ENCODE measurements around the gene CUEDC1.

DNA sequence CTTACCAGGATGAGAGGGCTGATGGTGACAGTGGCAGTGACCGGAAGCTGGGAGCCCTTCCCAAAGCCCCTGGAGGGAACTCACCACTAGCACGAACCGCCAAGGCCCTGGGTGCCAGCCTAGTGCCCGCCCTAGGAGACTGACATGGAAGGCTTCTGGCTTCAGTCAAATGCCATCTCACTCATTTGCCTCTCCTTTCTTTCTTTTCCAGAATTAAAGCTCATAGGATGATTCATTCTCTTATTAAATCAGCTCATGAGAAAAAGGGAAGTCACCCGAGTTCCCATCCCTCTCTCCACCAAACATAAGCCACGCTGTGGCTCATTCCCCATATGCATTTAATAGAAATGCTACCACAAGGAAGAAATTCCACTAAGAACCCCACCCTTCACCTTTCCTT lies 12.1 kb downstream of the CUEDC1 start:
- no peak for TF ChIP-seq POLR2A (IDR thresholded peaks at IDR 0.05; ENCODE audit: low read depth, low read length)
- no peak for TF ChIP-seq POLR2AphosphoS5 (IDR thresholded peaks at IDR 0.05; ENCODE audit: low read depth, low read length)

Data from GM12892 (cell line).